DMS114 treated with DMSO at 0.1 percent for 48 hours (cell line): ENCODE measurements around the gene ZNF628.
"Not testable (repeated sequence)": the region's sequence is repeated elsewhere in the genome, so short reads cannot be mapped to it uniquely, and the experiment has no call there.

Experiments used
- DNase-seq: peaks from one replicate; lab custom pipeline; 2025; ENCODE audit not compliant: unreplicated experiment; lab: John Stamatoyannopoulos, UW

Gene ZNF628

DNA sequence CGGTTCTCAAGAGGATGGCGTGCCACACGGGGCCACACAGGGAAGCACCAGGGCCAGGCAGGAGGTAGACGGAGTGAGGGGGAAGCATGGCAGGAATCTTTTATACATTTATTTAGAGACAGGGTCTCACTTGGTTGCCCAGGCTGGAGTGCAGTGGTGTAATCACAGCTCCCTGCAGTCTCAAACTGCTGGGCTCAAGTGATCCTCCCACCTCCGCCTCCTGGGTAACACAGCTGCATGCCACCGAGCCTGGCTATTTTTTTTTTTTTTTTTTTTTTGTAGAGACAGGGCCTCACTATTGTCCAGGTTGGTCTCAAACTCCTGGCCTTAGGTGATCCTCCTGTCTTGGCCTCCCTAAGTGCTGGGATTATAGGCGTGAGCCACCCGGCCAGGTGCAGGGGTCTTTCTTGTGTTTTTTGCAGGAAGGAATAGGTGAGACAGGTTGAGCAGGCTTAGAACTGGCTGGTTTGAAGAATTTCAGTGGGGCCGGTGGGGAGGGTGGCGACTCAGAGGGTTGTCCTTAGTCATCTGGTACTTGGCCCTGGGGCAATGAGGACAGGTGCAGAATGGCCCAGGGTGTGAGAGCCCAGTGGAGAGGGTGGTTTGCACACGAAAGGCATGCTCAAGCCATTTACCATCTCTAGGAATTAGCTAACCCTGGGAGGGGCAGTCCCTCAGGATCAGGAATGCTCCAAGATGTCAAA lies 19.4 kb downstream of the ZNF628 start:
- DNase-seq: no peak

- not testable (repeated sequence) for DNase-seq
These were observed 20.4 kb downstream of the ZNF628 start for GRCh38 chr19:55496820-55497219.

DNA sequence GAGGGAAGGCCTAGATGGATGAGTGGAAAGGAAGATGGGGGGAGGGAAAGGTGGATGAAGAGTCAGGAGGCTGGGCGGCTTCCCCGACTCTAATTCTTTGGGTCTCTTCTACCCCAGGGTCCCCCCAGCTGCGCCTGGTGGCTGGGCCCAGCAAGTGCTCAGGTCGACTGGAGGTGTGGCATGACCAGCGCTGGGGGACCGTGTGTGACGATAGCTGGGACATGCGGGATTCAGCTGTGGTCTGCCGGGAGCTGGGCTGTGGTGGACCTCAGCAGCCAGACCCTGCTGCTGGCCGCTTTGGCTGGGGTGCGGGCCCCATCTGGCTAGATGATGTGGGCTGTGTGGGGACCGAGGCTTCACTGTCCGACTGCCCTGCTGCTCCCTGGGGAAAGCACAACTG lies 21.3 kb downstream of the ZNF628 start:
- DNase-seq: no peak

DNA sequence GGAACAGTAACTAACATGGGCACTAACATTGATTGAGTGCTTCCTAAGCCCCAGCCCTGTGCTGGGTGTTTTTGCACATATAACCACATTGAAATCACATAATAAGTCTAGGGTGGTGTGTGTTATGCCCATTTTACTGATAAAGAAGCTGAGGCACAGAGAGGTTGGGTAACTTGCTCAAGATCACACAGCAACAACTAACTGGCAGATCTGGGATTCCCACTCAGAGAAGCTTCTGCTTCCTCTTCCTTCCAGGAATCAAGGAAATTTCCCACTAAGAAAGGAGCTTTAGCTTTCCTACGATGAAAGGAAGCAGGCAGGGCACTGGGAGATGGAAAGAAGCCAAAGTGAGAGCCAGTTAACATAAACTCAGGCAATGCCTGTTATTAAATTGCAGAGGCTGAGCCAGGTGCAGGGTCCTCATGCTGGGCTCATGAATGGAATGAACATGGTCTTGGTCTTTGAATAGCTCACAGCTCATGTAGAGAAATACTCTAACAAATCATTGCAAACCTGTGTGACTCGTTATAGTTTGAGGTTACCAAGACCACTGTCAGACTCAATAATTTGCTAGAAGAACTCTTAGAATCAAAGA lies 21.9 kb downstream of the ZNF628 start:
- DNase-seq: no peak

GRCh38 chr19:55500368-55500952 lies 24.0 kb downstream of the ZNF628 start:
- no peak for DNase-seq

GRCh38 chr19:55502197-55502952 lies 26.0 kb downstream of the ZNF628 start:
- no peak for DNase-seq

GRCh38 chr19:55503157-55503501 lies 26.7 kb downstream of the ZNF628 start:
- DNase-seq: no peak

DNA sequence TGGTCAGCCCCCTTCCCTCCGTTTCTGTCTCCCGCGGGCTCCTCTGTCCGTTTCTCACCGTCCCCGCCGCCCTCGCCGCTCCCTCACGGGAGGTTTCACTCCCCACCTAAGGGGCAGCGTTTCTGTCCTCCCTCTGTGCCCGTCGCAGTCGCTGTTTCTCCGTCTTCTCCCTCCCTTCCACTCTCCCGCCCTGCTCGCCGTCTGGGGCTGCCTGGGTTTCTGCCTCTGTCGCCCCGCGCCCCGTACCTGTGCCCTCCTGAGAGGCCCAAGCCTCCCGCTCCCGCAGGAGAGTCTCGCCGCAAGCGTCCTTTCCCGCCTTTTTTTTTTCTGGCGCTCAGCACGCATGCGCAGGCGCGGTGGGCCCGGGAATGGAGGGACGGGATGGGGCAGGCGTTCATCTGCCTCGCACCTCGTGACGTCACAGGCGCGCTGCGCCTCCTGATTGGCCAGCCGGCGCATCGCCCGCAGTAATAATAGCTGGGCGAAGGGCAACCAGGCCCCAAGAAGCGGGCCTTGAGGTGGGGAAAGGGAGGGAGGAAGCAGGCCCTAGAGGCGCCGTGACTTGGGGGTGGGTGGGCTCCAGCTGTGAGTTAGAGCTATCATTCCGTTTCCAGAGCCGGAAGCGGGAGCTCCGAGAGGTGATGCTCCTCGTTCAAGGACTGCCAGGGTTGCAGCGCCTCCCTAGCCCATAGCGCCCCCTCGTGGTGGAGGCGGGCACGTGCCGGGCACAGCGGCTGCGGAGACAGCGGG lies 27.3 kb downstream of the ZNF628 start:
- peak; percentile 29 for DNase-seq

GRCh38 chr19:55504252-55504603 lies 27.8 kb downstream of the ZNF628 start:
- DNase-seq: no peak

- no peak for DNase-seq
These were observed 28.6 kb downstream of the ZNF628 start for GRCh38 chr19:55504981-55505380.

- no peak for DNase-seq
These were observed 31.7 kb downstream of the ZNF628 start for GRCh38 chr19:55508120-55508519.

GRCh38 chr19:55516878-55517620 lies 40.6 kb downstream of the ZNF628 start:
- peak; percentile 88 for DNase-seq

- no peak for DNase-seq
These were observed 43.3 kb downstream of the ZNF628 start for GRCh38 chr19:55519451-55520311.

DNA sequence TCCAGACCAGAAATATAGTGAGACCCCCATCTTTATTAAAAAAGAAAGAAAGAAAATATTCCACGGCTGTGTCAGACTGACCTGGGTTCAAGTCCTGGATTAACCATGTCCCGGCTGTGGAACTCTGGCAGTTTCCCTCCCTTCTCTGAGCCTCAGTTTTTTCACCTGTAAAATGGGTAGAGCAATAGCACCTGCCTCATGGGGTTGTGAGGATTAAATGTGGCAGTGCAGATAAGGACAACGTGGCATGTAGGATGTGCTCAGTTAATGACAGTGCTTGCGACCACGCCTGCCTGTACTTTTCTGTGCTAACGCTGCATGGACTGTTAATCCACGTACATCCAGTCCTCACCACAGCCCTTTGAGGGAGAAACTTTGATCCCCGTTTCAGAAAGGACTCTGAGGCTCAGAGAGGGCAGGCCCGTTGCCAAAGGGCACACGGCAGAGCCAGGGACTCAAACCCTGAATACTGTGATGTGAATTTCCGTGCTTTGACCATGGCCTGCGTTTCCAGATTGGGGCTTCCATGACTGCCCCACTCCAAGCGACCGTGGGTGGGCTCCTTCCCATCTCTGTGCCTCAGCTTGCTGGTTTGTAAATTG lies 44.4 kb downstream of the ZNF628 start:
- no peak for DNase-seq

DNA sequence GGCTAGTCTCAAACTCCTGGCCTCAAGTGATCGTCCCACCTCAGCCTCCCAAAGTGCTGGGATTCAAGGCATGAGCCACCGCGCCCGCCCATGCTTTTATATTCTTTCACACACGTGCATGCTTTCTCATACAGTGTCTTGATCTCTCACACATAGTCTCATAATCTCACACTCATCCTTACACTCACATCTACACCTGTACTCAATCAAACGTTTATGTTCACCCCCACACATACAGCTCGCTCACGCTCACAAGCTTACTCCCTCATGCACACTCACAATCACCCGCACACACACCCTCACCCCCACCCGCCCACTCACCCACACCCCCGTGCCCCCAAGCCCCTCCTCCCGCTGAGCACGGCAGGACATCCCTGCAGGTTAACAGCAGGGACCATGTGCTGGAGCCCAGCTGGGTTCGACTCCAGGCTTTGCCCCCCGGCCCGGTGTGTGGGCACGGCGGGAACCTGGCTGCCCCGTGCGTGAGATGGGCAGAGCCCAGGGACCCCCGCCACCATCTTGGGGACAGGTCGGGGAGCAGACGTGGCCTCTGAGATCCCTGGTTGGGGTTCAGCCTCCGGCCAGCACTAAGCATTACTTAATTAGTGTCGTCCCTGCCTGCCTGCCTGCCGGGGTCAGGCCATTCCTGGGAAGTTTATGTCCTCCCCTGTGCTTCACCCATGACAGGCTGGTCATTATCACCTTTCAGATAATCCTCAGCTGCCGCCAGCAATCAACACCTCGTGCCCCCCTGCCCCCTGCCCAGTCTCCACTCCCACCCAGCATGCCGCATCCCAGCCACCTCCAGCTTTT lies 49.1 kb downstream of the ZNF628 start:
- no peak for DNase-seq

- no peak for DNase-seq
These were observed 50.1 kb downstream of the ZNF628 start for GRCh38 chr19:55526216-55527196.
